CD4-positive, alpha-beta T cell (primary cell): ENCODE results near the gene CYTH2. TPM values are rescaled to one million over a fixed set of nuclear protein-coding genes. Genes with fewer than 3 reads are reported as not detected.

Experiments used
- ATAC-seq: fragments of 200-7000 bp; cut with Tn5 transposase; one replicate; pipeline ENCODE4 v1.10.0; 2022; ENCODE audit warnings: mild to moderate bottlenecking; ENCODE audit not compliant: poor library complexity
- CTCF ChIA-PET: fragments of 350-600 bp; sonication (Branson Sonifier 250); formaldehyde crosslinking; loops from one replicate; lab custom pipeline; 2021; ENCODE audit warnings: antibody characterized with exemption, inconsistent platforms; lab: Charles Lee
- POLR2A ChIA-PET: fragments of 350-600 bp; sonication (Branson Sonifier 250); formaldehyde crosslinking; loops from one replicate; lab custom pipeline; 2021; ENCODE audit warnings: antibody characterized with exemption, inconsistent platforms; lab: Charles Lee
- DNase-seq, 14 experiments: peaks; one replicate each; pipeline ENCODE4 v3.0.0-alpha.2; 2013 to 2020; ENCODE audit warnings: mixed read lengths in 2 of 14
- H3K27ac ChIP-seq, 2 donors: one replicate each; pipeline versions ENCODE4 v1.5.1 to v1.7.0; 2013; ENCODE audit warnings: low read length in 2 of 2, low read depth in 1 of 2, mild to moderate bottlenecking in 1 of 2
- H3K27me3 ChIP-seq, 2 experiments: 1 replicate in 1 of 2; 2 replicates in 1 of 2; pipeline versions ENCODE4 v1.6.1 to v1.7.0; 2013; ENCODE audit warnings: low read length in 2 of 2, control low read depth in 1 of 2, mild to moderate bottlenecking in 1 of 2, moderate library complexity in 1 of 2; ENCODE audit not compliant: insufficient read depth in 2 of 2, control insufficient read depth in 1 of 2
- H3K36me3 ChIP-seq: one replicate; pipeline ENCODE4 v1.6.1; 2013; ENCODE audit warnings: low read length, control low read depth; ENCODE audit not compliant: insufficient read depth
- H3K4me1 ChIP-seq: one replicate; pipeline ENCODE4 v1.6.1; 2013; ENCODE audit warnings: low read length, control low read depth; ENCODE audit not compliant: insufficient read depth
- H3K4me3 ChIP-seq: one replicate; pipeline ENCODE4 v1.5.1; 2013; ENCODE audit warnings: mild to moderate bottlenecking, low read length, moderate library complexity
- H3K9me3 ChIP-seq, 2 experiments: 1 replicate in 1 of 2; 2 replicates in 1 of 2; pipeline versions ENCODE4 v1.6.1 to v1.7.0; 2013; ENCODE audit warnings: low read length in 2 of 2, mild to moderate bottlenecking in 2 of 2, control low read depth in 1 of 2, moderate library complexity in 1 of 2; ENCODE audit not compliant: control insufficient read depth in 1 of 2, insufficient read depth in 1 of 2
- H3K27ac Mint-ChIP-seq: one replicate; pipeline ENCODE4 v1.8.0; 2020; ENCODE audit warnings: mixed read lengths
- H3K27me3 Mint-ChIP-seq: one replicate; pipeline ENCODE4 v1.8.0; 2021; ENCODE audit warnings: mixed read lengths
- H3K36me3 Mint-ChIP-seq: one replicate; pipeline ENCODE4 v1.8.0; 2021; ENCODE audit warnings: low read depth, mixed read lengths
- H3K4me1 Mint-ChIP-seq: one replicate; pipeline ENCODE4 v1.8.0; 2021; ENCODE audit warnings: low read depth, mixed read lengths
- H3K4me3 Mint-ChIP-seq: one replicate; pipeline ENCODE4 v1.8.0; 2020; ENCODE audit warnings: mild to moderate bottlenecking, mixed read lengths
- H3K9me3 Mint-ChIP-seq: one replicate; pipeline ENCODE4 v1.8.0; 2020; ENCODE audit warnings: mixed read lengths
- intact Hi-C, 2 experiments: fragments of 100-400 bp; cut with DNase I in 1 of 2; cut with micrococcal nuclease in 1 of 2; formaldehyde crosslinking; loops; one replicate each; pipeline versions ENCODE4 v1.15.1 to v1.9.0; 2023 to 2025; cut with DNase I, micrococcal nuclease
- total RNA-seq, 174 experiments: library from RNA in 2 of 174; stranded (reverse) in 2 of 174; gene quantifications; one replicate each; pipeline ENCODE4 v1.2.3 and lab custom pipeline; 2021 to 2026
- TF ChIP-seq, protein P1 (sequence below): fragments of 200-600 bp; IDR thresholded peaks from one replicate; pipeline ENCODE4 v1.8.0; 2022; ENCODE audit warnings: antibody characterized with exemption, mild to moderate bottlenecking

Gene CYTH2
- total RNA-seq, 2 experiments from 2014 or later = 23.4 to 25.3 TPM

- Mint-ChIP-seq H3K36me3 (peaks cover 3% of the 10 kb centered on the region), H3K9me3 (peaks cover 7% of the 10 kb centered on the region), H3K4me1 (no peaks in the 10 kb centered on the region), H3K4me3 (no peak overlapping the region), H3K27ac (no peak overlapping the region), H3K27me3 (peaks cover 5% of the 10 kb centered on the region)
- ATAC-seq (no peak), DNase-seq (no peak)
- H3K36me3 ChIP-seq = no peaks in the 10 kb centered on the region
- H3K27me3 ChIP-seq = peaks cover 0 to 7% of the 10 kb centered on the region in 2 experiments
- no peak overlapping the region for H3K4me3 ChIP-seq
- H3K9me3 ChIP-seq = peaks cover 10 to 32% of the 10 kb centered on the region in 2 experiments
- ChIA-PET CTCF (no interaction called here), POLR2A (no interaction called here)
- TF ChIP-seq, protein P1, sequence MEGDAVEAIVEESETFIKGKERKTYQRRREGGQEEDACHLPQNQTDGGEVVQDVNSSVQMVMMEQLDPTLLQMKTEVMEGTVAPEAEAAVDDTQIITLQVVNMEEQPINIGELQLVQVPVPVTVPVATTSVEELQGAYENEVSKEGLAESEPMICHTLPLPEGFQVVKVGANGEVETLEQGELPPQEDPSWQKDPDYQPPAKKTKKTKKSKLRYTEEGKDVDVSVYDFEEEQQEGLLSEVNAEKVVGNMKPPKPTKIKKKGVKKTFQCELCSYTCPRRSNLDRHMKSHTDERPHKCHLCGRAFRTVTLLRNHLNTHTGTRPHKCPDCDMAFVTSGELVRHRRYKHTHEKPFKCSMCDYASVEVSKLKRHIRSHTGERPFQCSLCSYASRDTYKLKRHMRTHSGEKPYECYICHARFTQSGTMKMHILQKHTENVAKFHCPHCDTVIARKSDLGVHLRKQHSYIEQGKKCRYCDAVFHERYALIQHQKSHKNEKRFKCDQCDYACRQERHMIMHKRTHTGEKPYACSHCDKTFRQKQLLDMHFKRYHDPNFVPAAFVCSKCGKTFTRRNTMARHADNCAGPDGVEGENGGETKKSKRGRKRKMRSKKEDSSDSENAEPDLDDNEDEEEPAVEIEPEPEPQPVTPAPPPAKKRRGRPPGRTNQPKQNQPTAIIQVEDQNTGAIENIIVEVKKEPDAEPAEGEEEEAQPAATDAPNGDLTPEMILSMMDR = no peak
- intact Hi-C loops = no loop called here
- no peaks in the 10 kb centered on the region for H3K4me1 ChIP-seq
- no peak overlapping the region for H3K27ac ChIP-seq
These were observed 61.6 kb downstream of the CYTH2 start for GRCh38 chr19:48530770-48531169.

Other genes with a start within 250 kb of the CYTH2 start
- gene CARD8, start 213.5 kb upstream of the CYTH2 start, total RNA-seq = 10 to 100 TPM; 71.1 to 73.1 TPM
- not detected for gene ZNF114, start 199.3 kb upstream of the CYTH2 start, total RNA-seq
- gene EMP3, start 143.8 kb upstream of the CYTH2 start, total RNA-seq = 100 to 1,000 TPM; 185 to 201 TPM
- 10 to 100 TPM in 1 of 2 experiments, 1 to 10 TPM in 1; 9.4 to 11.0 TPM for gene TMEM143, start 105.4 kb upstream of the CYTH2 start, total RNA-seq
- gene SYNGR4, start 105.0 kb upstream of the CYTH2 start, total RNA-seq = not detected
- gene KDELR1, start 77.8 kb upstream of the CYTH2 start, total RNA-seq = 10 to 100 TPM; 32.2 to 39.6 TPM
- under 1 TPM in 1 of 2 experiments, not detected in 1; 0.06 TPM for gene GRIN2D, start 75.7 kb upstream of the CYTH2 start, total RNA-seq
- gene GRWD1, start 23.4 kb upstream of the CYTH2 start, total RNA-seq = 10 to 100 TPM; 21.4 to 21.7 TPM
- gene KCNJ14, start 13.8 kb upstream of the CYTH2 start, total RNA-seq = 1 to 10 TPM; 1.7 to 2.0 TPM
- gene LMTK3, start 42.5 kb downstream of the CYTH2 start, total RNA-seq = 10 to 100 TPM; 15.6 to 18.9 TPM
- gene SULT2B1, start 82.8 kb downstream of the CYTH2 start, total RNA-seq = not detected
- gene SPACA4, start 137.4 kb downstream of the CYTH2 start, total RNA-seq = not detected
- gene FAM83E, start 145.7 kb downstream of the CYTH2 start, total RNA-seq = 1 to 10 TPM; 1.6 to 2.6 TPM
- gene RPL18, start 149.8 kb downstream of the CYTH2 start, total RNA-seq = 1,000 to 10,000 TPM; 2,820 to 2,913 TPM
- gene SPHK2, start 150.1 kb downstream of the CYTH2 start, total RNA-seq = 10 to 100 TPM; 14.1 to 15.3 TPM
- 10 to 100 TPM; 48.3 to 55.6 TPM for gene DBP, start 168.0 kb downstream of the CYTH2 start, total RNA-seq
- gene CA11, start 176.8 kb downstream of the CYTH2 start, total RNA-seq = 10 to 100 TPM; 11.0 to 12.4 TPM
- gene NTN5, start 203.6 kb downstream of the CYTH2 start, total RNA-seq = 1 to 10 TPM; 2.7 to 3.0 TPM
- gene FUT2, start 226.6 kb downstream of the CYTH2 start, total RNA-seq = not detected